Measurements from ENCODE around the gene ADGRF1.

Gene ADGRF1

DNA sequence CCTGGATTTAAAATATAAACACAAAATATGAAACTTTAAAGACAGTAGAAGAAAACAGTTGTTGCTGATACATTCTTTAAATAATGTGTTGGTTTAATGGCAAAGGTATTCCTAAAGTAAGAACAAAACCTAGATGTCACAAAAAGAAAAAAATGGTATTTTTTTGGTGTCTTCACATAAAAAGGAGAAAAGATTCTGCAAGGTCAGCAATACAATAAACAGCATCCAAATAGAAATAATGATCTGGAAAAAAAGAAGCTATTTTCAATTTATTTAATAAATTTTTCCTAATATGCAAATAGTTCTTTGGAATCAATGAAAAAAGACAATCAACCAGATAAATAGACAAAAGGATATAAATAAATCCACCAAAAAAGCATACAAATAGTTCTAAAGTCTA lies 6.5 kb upstream of the ADGRF1 start:
- H3K27me3 ChIP-seq (replicated peaks; ENCODE audit: control insufficient read depth, insufficient read depth, low read length), result no peaks in the 10 kb centered on the region
- DNase-seq (ENCODE audit: extremely low read depth, insufficient read length), result no peak
- no peaks in the 10 kb centered on the region for H3K36me3 ChIP-seq (ENCODE audit: control insufficient read depth, insufficient read depth, low read length)
- TF ChIP-seq, protein P1, sequence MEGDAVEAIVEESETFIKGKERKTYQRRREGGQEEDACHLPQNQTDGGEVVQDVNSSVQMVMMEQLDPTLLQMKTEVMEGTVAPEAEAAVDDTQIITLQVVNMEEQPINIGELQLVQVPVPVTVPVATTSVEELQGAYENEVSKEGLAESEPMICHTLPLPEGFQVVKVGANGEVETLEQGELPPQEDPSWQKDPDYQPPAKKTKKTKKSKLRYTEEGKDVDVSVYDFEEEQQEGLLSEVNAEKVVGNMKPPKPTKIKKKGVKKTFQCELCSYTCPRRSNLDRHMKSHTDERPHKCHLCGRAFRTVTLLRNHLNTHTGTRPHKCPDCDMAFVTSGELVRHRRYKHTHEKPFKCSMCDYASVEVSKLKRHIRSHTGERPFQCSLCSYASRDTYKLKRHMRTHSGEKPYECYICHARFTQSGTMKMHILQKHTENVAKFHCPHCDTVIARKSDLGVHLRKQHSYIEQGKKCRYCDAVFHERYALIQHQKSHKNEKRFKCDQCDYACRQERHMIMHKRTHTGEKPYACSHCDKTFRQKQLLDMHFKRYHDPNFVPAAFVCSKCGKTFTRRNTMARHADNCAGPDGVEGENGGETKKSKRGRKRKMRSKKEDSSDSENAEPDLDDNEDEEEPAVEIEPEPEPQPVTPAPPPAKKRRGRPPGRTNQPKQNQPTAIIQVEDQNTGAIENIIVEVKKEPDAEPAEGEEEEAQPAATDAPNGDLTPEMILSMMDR (IDR thresholded peaks at IDR 0.05; ENCODE audit: insufficient read depth, low read length, poor library complexity, severe bottlenecking), result no peak
- H3K4me3 ChIP-seq (replicated peaks; ENCODE audit: low read depth, low read length), result no peak overlapping the region

DNA sequence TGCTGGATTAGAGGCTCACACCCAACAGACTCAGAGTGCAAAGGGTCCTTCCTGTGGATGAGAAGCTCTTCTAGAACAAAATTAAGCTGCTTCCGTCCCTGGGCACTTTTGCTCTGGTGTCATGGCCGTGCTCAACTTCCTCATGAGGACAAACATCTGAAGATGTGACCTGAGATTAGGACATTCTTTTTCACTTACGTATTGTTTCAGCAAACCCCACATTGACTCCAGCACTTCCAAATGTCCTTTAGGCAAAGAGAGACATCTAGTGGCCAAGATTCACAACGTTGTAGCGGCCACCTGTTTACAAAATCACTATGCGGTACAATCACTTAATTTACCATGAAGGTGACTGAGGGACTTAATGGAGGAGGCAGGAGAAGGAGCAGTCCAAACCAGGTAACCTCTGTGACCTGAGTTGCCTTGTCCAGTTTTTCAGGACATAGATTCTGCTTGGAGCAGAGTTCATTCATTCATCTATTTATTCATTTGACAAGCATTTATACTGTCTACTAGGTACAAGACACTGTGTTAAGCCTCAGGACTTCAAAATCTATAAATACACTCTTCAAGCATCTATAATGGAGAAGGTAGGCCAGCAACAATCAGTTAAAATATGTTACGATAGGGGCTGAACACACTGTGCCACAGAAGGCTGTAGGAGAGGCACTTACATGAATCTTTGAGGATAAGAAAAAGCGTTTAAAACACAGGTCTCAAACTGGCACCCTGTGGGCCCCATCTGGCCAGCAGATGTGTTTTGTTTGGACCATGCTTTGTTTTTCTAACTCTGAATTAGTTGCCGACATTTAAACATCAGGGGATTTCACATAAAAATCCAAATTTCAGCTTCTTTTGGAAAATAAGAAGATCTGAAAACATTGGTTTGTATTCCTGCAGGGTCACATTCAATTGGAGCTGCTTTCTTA lies 5.6 kb upstream of the ADGRF1 start:
- peak; percentile 29 for DNase-seq (ENCODE audit: extremely low read depth, insufficient read length)

DNA sequence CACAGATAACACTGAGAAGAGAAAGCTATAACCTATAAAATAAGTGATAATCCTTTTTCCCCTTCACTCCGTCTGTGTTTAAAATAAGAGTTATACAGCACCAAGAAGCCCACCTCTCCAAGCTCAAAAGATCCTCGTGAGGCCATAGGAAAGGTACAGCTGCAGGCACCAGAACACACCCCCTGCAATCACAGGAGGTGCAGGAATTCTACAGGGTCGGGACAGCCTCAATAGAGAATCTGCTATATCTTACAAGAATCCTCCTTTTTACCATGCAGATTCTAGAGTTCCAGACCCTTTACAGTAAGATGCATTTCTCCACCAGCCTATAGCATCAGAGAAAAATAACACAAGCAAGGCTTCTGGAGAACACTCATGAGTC lies 5.0 kb upstream of the ADGRF1 start:
- no peaks in the 10 kb centered on the region for H3K36me3 ChIP-seq (ENCODE audit: control insufficient read depth, insufficient read depth, low read length)
- no peak for DNase-seq (ENCODE audit: extremely low read depth, insufficient read length)
- no peaks in the 10 kb centered on the region for H3K27me3 ChIP-seq (replicated peaks; ENCODE audit: control insufficient read depth, insufficient read depth, low read length)
- TF ChIP-seq, protein P1 (IDR thresholded peaks at IDR 0.05; ENCODE audit: insufficient read depth, low read length, poor library complexity, severe bottlenecking), result no peak
- H3K4me3 ChIP-seq (replicated peaks; ENCODE audit: low read depth, low read length), result no peak overlapping the region

More for the DNA sequence above, 5.6 kb upstream of the ADGRF1 start:
- TF ChIP-seq, protein P1 (IDR thresholded peaks at IDR 0.05; ENCODE audit: insufficient read depth, low read length, poor library complexity, severe bottlenecking), result peak; percentile 71
- Histone ChIP-seq H3K4me3 (replicated peaks; ENCODE audit: low read depth, low read length) (no peak overlapping the region), H3K27me3 (replicated peaks; ENCODE audit: control insufficient read depth, insufficient read depth, low read length) (no peaks in the 10 kb centered on the region), H3K36me3 (ENCODE audit: control insufficient read depth, insufficient read depth, low read length) (no peaks in the 10 kb centered on the region)

DNA sequence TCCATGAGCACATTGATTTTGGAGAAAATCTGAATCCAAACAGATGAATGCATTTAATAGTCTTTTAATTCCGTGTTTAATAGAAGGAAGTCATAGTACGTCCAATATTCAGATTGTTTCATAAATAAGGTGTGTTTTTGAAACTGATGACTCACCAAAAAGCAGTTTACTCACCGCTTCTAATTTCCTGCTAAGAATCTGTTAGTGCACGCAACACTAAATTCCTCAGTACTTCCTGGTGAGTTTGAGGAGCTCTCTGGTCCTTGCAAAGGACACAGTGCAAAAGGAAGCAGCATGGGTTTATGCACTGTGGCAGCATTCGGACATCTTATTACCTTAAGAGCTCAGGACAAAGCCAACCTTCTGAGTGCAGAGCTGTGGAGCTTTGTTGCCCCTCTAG lies 2.3 kb upstream of the ADGRF1 start:
- no peak for DNase-seq (ENCODE audit: extremely low read depth, insufficient read length)
- Histone ChIP-seq H3K4me3 (replicated peaks; ENCODE audit: low read depth, low read length) (no peak overlapping the region), H3K27me3 (replicated peaks; ENCODE audit: control insufficient read depth, insufficient read depth, low read length) (no peaks in the 10 kb centered on the region; the same call in 1 of the 2 replicates), H3K36me3 (ENCODE audit: control insufficient read depth, insufficient read depth, low read length) (no peaks in the 10 kb centered on the region)
- TF ChIP-seq, protein P1 (IDR thresholded peaks at IDR 0.05; ENCODE audit: insufficient read depth, low read length, poor library complexity, severe bottlenecking), result no peak

DNA sequence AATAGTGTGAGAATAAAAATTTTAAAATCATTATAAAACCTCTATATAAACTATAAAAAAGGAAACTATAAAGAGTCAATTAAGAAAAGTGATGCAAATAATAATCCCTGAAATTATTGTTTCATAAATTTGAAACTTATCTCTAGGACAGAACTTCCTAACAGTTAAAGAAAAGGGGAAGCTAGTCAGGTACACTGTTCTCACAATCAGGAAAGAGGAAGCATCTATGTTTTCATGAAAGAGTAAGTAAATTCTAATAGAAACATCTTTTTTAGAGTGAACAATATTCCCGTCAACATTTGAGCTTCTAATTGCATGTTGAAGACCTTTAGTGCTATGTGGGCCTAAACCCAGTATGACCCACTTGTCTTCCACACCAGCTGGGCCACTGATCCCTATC lies 1.2 kb upstream of the ADGRF1 start:
- H3K27me3 ChIP-seq (replicated peaks; ENCODE audit: control insufficient read depth, insufficient read depth, low read length), result no peaks in the 10 kb centered on the region; the same call in 1 of the 2 replicates
- DNase-seq (ENCODE audit: extremely low read depth, insufficient read length), result no peak
- no peak overlapping the region for H3K4me3 ChIP-seq (replicated peaks; ENCODE audit: low read depth, low read length)
- TF ChIP-seq, protein P1 (IDR thresholded peaks at IDR 0.05; ENCODE audit: insufficient read depth, low read length, poor library complexity, severe bottlenecking), result no peak
- no peaks in the 10 kb centered on the region for H3K36me3 ChIP-seq (ENCODE audit: control insufficient read depth, insufficient read depth, low read length)
